Limb (tissue), 2 donors: ENCODE data around the gene ASCL2.

Experiments
- DNase-seq, 2 donors: peaks; one replicate each; pipeline ENCODE4 v3.0.0-alpha.2; 2016; ENCODE audit errors: extremely low spot score in 2 of 2

Gene ASCL2

DNA sequence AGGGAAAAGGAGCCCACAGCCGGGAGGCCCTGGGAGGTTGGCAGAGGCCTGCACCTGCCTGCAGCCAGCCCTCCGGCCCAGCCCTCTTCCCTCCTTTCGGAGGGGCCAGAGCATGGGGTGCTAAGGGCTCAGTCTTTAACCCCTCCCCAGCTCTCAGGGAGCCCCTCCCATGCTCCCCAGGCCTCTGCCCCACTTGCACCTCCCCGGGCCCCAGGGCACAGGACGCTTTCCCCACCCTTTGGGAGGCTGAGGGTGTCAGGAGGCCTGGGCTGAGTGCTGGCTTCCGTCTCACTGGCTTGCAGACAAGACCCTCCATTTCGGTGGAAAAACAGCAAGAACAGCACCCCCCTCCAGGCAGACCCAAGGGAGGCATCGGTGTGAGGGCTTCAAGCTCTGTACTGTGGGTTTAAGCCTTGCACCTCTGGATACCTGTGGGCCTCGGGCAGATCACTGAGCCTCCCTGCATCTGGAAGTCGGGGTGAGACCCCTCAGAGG is 7.3 kb downstream of the ASCL2 start:
- peak in 1 of 2 donors; percentile 28 for DNase-seq

DNA sequence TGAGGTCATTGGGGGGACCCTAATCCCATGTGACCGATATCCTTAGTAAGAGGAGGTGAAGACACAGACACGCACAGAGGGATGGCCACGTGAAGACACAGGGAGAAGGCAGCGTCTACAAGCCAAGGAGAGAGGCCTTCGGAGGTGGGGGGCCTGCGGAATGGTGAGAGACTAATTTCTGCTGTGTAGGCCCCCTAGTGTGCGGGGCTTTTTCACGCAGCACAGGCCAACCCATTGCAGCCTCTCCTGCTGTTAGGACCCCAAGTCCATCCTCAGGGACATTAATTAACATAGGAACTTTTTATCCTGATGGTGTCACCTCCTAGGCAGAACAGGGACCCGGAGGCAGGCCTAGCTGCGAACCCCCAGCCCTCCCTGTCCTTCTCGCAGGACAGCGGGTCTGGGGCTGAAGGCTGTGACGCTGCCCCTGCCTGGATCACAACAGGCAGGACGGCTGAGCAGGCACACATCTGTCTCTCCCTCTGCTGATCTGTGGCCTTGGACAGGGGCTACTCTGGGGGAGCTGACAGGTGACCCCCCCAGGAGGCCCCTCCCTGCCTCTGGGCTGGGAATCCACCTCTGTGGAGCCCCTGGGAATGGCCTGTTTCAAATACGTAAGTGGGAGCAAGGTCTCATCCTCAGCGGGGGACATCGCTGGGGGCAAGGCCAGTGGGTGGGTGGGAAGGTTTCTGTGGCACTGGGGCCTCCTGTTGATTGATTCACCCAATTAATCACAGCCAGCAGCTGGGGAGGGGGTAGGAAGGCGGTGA is 7.9 kb downstream of the ASCL2 start:
- DNase-seq = peak in 1 of 2 donors; percentile 20

DNA sequence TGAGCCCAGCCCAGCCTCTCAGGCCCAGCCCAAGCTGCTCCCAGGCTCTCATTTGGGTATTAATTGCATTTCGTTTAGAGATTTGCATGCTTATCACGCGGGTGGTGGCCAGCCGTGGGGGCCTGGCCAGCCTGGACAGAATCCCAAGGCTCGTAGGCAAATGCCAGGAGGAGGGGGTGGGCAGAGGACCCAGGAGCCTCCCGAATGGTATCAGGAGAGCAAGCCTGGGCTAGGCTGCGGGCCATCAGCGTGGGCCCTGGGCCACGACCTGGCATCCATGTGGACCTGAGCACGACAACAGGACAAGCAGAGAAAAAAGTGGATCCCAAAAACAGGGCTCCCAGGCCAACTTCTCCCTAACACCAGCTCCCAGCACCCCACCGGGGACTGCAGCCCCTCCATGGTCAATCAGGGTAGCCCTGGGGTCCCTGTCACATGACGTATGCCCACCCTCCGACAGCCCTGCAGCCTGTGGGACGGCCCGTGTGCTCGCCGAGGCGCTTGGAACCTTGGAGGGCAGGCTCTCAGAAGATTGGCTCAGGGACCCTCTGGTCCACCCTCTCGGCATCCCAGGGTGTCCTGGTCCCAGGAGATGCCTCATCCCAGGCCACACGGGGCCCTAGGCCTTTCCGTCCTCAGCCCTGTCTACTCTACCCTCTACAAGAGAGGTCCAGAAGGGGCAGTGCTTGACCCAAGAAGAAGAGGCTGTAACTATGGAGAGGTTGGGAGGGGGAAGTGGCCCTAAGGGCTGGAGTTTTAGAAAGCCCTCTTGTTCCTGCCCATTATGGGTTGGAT is 8.8 kb downstream of the ASCL2 start:
- no peak for DNase-seq

DNA sequence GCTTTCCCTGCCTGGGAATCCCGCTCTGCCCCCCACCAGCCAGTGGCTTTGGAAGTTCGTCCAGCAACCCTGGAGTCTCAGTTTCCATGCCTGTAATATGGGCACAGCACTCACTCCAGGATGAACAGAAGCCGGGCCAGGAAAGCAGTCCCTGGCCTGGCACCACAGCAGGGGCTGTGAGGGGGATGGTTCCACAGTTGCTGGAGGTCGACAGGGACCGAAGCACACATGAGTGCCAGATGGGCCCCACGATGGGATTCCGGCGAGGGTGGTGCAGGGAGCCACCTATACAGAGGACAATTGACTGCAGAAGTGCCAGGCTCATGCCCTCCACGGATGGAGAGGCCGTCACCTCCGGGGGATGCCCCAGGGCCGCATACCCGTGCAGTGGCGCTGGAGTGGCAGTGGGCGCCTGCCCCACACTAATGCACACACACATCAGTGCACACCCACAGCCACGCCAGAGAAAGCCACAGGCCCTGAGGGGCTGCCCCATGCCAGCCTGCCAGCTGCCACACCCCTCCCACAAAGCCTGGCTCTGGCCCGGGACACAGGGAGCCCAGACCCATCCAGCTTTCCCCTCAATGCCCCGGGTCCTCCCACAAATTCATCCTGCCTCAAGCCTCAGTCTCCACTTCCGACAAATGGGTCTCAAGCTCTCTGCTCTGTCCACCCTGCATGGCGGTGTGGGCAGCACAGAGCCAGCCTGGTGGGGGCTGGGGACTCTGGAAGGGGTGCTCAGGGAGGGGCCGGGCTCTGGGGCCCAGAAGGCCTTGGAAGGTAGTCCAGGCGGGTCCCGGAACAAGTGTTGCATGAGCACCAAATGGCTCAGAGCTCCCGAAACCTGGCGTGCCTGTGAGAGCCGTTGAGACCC is 9.7 kb downstream of the ASCL2 start:
- DNase-seq = peak in 1 of 2 donors; percentile 22

DNA sequence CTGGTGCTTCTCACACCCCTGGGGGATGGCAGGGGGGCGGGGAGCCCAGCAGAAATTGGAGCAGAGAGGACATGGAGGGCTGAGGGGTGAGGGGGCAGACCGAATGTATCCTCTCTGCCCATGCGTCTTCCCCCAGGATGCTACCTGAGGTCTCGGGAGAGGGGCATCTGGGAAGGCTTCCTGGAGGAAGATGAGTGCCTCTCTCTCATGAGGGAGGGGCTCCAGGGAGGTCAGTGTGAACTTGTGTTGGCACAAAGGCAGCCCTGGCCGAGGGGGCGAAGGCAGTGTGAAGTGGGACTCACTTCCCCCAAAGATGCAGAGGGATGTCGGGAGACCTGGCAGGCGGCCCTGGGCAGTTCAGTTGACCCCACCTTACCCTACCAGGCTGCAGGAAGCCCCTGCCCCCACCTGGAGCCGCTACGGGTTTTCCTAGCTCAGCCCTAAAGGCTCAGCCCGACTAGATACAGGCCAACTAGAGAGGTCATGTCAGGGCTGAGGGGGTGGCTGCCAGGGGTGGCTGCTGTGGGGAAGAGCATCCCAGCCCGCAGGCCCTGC is 10.4 kb downstream of the ASCL2 start:
- peak in 1 of 2 donors; percentile 27 for DNase-seq

DNA sequence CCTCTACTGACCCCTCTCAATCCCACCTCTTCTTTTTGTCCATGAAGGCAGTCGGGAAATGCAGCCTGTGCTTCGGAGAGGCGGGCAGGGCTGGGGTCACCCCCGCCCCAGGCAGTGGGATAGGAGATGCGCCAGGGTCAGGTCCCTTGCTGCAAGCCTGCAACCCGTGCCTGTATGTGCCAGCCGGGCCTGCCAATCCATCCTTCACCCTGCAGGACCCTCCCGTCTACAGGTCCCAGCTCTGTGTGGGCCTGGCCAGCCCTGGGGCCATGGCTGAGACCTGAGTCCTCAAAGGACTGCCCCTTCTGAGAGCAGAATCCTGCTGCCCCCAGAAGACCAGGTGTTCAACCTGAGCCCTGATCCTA is 10.9 kb downstream of the ASCL2 start:
- no peak for DNase-seq

DNA sequence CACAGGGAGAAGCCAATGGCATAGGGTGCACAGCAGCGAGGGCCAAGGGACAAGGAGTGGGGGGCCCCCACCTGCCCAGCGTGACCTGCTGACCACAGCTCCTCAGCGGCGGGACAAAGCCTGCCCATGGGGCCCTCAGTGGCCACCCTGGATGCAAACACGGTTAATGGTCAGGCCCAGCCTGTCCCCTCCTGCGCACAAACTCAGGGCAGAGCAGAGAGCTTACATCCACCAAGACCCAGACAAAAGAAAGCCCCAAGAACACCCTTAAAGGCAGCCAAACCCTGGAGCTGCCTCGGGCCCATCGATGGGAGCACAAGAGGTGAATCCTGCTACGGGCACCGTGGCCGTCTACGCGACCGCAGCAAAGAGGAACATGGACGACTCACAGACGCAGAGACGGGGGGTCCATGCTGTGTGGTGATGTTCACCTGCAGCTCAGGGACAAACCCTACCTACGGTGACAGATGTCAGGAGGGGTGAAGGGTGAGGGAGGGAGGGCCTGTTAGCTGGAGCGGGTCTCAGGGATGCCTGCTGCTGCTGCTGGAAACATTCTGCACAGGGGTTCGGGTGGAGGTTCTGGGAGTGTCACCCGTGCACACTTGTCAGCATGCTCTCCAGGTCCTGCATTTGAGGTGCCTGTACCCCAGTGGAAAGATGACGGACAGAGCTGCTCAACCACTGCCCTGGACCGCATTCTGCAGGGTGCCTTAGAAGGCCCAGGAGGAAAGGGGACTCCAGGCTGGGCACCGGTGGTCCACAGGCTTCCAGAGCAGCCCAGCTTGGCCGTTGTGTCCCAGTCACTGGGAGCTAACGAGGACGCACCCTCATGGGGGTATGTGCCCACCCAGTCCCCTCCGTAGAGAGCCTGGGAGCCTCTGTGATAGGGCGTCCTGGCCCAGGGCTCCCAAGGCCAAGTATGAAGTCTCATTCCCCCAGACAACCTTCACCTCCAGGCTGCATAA is 11.6 kb downstream of the ASCL2 start:
- peak in 1 of 2 donors; percentile 14 for DNase-seq

DNA sequence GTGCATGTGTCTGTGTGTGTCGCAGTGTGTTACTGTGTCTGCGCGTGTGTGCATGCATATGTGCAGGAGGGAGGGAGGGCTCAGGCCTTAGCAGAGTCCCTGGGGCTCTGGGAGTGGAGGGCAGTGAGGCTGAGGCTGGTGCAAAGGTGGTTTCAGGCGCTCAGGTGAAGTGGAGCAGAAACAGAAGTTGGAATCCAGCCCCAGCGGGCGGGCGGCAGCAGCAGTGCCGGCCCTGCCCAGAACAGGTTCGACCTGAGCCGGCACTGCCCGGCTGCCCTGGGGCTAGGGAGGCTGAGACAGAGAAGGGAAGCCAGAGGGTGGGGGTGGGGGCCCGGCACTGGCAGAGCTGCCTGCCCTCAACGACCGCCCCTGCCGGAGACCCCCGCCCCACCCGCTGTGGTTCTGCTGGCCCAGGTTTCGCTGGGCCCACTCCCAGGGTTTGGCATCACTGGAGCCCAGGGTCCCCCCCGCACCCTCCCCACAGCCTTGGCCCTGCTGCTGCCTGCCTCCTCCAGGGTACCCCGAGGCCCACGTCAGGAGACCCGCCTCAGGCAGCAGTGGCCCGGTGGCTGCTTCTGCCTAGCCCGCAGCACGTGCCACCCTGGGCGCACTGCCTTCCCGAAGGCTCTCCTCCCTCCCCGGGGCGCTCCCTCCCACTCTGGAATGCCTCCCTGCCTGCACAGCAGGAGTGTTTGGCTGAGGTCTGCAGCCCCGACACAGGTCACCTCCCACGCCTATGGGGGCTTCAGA is 13.3 kb downstream of the ASCL2 start:
- peak in 1 of 2 donors; percentile 26 for DNase-seq

DNA sequence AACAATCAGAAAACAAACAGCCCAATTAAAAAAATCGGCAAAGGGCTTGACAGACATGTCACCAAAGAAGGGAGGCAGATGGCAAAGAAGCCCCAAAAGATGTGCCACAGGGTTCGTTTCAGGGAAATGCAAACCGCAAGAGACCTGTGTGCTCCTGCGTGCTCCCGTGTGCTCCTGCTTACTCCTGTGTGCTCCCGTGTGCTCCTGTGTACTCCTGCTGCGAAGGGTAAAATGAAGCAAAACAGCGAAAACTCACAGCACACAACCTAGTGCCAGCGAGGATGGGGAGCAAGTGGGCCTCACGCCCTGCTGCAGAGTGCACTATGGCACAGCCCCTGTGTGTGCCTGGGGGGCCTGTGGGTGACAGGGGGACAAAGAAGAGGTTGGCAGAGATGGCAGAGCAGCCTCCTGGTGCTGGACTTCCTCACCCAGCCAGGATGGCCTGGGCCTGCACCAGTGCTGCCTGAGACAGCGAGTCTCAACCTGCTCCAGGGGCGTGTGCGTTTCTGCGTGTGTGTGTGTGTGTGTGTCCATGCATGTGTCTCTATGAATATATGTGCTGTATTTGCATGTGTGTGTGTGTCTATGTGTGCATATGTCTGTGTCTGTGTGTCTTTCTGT is 14.0 kb downstream of the ASCL2 start:
- DNase-seq = peak in 1 of 2 donors; percentile 20

DNA sequence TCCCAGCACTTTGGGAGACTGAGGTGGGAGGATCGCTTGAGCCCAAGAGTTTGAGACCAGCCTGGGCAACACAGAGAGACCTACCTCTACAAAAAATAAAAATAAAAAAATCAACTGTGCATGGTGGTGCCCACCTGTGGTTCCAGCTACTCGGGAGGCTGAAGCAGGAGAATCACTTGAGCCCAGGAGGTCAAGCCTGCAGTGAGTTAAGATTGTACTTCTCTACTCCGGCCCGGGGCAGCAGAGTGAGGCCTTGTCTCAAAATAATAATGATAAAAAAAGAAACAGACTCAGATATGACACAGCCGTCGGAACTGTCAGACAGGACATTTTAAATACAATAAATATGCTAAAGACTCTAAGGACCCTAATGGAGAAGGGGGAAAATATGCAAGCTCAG is 18.4 kb downstream of the ASCL2 start:
- DNase-seq = no peak

DNA sequence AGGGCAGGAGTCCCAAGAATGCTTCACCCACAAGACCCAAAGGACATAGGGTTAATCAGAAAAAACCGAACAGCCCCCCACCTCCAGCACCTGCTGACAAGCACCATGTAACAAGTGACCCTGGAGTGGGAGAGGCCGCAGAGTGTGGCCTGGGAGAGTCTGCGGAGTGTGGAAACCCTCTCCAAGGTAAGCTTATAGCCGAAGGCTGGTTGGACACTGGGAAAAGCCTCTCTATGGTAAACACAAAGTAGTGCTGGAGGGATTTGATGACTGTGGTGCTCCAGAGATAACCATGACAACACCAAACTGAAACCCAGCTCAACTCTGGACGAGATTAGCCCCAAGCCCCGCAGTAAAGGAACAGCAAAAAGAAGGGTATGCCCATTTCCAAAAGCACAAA is 19.2 kb downstream of the ASCL2 start:
- no peak for DNase-seq

DNA sequence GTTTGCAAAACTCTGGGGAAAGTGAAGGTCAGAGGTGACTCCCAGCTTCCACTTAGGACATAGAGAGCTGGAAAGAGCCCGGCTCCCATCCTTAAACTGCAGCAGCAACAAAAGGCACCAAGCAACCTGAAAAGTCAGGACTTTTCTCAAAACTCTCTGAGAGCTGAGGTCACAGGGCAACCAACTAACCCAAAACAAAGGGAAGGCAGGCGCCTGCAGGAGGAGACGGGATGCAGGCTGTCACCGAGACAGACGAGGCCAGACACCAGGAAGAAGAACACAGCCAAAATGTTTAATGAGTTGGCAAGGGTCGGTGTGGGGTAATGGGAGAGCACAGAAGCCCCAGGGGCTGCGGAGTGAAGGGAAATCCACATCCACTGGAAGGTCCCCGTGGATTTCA is 19.9 kb downstream of the ASCL2 start:
- peak in 1 of 2 donors; percentile 18 for DNase-seq

DNA sequence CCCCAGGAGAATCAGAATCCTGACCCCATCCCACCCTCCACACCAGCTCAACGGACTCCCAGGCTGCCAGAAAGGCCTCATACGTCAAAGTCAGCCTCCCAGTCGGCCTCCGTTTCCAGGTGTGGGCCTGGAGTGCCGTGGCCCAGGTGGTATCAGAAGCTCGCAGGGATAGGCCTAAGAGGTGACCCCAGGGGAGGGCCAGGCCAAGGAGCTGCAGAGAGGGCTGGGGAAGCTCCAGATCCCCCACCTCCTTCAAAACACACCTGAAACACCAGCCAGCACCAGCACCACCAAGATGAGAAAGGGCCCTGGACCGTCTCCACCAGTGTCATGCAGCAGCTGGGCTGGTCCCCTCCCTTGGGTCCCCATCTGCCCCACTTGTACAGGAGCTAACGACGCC is 20.3 kb downstream of the ASCL2 start:
- DNase-seq = peak in 1 of 2 donors; percentile 11

DNA sequence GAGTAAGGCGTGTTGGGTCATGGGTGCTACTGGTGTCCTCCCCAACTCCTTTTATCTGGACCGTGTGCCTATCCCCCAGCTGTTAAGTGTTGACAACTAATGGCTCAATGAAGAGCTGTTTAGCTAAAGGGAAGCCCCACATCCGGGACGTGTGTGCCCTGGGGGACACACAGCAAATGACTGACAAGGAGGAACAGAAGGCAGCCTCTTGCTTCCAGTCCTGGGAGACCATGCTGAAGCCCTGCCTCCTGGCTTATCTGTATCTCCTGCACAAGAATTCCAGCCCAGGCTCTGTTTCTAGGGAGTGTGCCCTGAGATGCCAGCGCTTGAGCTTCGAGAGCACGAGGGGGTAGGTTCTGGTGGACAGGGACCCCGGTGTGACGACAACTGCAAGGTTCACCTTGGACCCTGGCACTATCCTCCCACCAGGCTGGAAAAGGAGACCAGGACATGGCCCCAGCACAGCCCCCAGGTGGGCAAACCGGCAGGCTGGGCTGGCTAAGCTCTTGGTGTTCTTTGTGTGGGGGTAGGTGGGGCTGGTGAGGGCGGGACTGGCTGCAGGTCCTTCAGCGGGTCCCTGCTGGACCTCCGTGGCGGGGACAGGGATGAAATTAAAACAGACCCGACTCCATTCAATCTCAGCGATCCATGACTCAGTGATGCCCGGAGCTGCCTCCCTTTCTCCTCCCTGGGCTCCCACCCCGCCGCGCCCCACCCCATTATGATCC is 21.0 kb downstream of the ASCL2 start:
- no peak for DNase-seq

DNA sequence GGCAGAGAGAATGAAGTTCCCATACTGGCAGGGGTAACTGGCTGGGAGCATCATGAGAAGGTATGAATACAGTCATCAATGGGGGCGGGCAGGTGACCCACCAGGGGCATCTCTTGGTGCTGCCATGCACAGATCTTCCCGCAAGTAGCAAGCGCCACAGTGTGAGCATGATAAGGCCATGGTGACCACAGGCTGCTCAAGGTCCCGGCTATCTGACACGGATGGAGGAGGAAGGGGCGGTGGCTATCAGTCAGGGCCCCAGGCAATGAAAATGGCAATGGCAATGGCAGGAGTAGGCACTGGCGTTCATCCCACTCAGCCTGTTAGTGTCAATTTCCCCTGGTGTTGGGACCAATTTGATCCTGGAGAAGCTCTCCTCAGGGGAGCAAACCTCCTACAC is 21.6 kb downstream of the ASCL2 start:
- DNase-seq = no peak

DNA sequence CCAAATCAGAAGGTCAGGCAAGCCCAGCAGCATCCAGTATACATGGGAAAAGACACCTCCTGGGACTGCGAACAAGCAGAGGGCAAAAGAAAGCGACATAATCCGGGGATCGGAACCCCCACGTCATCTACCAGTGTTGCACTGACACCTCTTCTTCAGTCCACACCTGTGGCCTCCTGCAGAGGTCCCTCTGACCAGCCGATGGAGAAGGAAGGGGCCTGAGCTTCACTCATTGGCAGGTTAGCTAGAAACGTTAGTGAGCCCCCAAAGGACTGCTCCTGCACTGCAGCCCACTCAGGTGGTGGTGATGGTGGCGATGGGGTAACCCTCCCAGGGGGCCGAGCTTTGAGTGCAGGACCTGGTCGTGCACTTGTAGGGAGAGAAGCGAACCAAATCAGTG is 22.1 kb downstream of the ASCL2 start:
- no peak for DNase-seq

DNA sequence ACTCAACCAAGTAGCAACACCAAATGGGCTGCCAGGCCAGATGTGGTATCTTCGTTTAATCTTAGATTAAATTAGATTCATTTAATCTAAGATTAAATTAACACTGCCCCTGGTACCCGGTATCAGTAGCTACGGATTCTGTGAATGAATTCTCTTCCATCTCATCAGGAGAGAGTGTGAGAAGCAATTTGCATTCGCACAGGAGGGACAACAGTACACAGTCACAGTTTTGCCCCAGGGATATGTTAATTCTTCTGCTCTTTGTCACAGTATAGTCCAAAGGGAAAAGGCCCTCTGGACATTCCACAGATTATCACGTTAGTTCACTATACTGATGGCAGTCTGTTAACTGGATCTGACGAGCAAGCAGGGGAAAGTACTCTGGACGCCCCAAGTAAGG is 22.9 kb downstream of the ASCL2 start:
- no peak for DNase-seq

DNA sequence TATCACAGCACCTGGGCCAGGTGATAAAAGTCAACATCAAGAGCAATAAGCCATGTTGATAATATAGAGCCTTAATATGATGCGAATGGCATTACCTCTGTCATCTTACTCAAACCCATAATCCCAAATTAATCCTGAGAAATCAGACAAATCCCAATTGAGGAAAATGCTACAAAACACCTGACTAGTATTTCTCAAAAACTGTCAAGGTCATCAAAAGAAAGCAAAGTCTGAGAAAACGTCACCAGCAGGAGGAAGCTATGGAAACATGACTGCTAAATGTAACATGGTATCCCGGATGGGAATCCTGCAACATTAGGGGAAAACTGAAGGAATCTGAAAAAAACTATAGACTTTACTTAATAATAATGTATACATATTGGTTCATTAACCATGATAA is 29.6 kb downstream of the ASCL2 start:
- DNase-seq = no peak
